GM21529 (cell line): ENCODE results near the gene AUTS2.
"Not testable (repeated sequence)": the region's sequence is repeated elsewhere in the genome, so short reads cannot be mapped to it uniquely, and the experiment has no call there.

Experiments used
- ATAC-seq: cut with Tn5 transposase; IDR thresholded peaks from one replicate; pipeline ENCODE4 v1.9.1; 2021; ENCODE audit not compliant: unreplicated experiment

Gene AUTS2

DNA sequence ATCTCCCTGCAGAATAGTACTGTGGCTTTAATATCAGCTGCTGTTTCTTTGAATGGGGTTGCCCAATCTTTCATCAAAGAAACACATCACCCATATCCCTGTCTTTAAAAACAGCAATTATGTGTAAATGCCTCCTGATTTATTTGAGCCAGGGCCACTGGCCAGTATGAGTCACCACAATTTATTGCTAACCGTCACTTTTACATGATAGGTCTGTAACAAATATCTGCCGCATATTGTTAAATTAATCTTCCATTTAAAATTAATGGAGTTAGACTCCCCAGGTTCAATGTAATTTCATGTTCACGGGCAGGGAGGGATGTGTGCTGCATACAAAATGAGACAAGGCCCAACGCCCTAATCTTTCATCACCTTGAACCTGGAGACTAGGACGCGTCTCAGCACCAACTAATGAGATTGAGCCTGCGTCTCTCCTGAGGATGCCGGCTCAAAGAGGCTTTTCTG, 673.4 kb downstream of the AUTS2 start:
- ATAC-seq: no peak

DNA sequence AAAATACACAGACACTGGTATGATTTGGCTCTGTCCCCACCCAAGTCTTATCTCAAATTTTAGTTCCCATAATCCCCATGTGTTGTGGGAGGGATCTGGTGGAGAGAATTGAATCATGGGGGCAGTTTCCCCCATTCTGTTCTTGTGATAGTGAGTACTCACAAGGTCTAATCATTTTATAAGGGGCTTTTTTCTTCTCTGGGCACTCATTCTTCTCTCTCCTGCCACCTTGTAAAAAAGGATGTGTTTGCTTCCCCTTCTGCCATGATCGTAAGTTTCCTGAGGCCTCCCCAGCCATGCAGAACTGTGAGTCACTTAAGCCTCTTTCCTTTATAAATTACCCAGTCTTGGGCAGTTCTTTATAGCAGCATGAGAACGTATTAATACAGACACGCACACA, 677.3 kb downstream of the AUTS2 start:
- ATAC-seq: not testable (repeated sequence)

GRCh38 chr7:70285187-70285586, 686.9 kb downstream of the AUTS2 start:
- no peak for ATAC-seq

- no peak for ATAC-seq
These were observed 687.6 kb downstream of the AUTS2 start for GRCh38 chr7:70285854-70286253.

- no peak for ATAC-seq
These were observed 690.6 kb downstream of the AUTS2 start for GRCh38 chr7:70288781-70289456.

DNA sequence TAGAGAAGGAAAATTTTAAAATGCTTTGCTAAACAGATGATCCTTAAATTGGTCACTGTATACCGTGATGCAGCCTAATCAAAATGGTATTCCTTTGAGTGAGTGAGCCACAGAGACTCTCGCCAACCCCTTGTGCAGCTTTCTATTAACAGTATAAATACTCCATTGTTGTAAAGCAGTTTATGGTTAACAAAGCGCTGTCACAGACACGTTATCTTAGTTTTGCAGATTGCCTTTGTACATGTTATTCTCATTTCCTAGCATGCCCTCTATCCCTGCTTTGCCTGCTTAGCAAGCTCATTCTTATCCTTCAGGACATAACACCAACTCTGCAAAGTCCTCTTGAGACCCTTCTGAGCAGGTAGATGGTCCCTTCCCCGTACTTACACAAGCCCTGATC, 694.4 kb downstream of the AUTS2 start:
- ATAC-seq: no peak

- no peak for ATAC-seq
These were observed 696.1 kb downstream of the AUTS2 start for GRCh38 chr7:70294211-70294911.

GRCh38 chr7:70298780-70299471, 700.7 kb downstream of the AUTS2 start:
- no peak for ATAC-seq

GRCh38 chr7:70299472-70299807, 701.2 kb downstream of the AUTS2 start:
- no peak for ATAC-seq

- no peak for ATAC-seq
These were observed 703.5 kb downstream of the AUTS2 start for GRCh38 chr7:70301673-70302185.

GRCh38 chr7:70303309-70303708, 705.0 kb downstream of the AUTS2 start:
- no peak for ATAC-seq

DNA sequence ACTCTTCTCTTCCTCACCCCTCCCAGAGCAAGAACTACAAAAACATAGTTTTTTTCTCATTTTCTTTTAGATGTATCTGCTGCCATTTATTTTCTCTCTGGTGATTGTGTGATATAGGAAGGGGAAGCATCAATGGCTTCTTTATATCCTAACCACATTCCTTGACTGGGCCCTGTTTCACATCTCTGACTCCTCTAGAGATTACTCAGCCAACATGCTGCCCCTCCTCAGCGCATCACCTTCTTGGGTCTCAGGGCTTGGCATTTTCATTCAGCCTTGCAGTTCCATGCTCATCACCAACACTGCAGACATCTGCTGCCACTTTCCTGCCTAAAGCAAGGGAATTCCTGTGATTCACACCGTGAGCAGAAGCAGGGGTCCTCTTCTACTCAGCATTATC, 705.5 kb downstream of the AUTS2 start:
- no peak for ATAC-seq

GRCh38 chr7:70306173-70306572, 707.9 kb downstream of the AUTS2 start:
- ATAC-seq: no peak

DNA sequence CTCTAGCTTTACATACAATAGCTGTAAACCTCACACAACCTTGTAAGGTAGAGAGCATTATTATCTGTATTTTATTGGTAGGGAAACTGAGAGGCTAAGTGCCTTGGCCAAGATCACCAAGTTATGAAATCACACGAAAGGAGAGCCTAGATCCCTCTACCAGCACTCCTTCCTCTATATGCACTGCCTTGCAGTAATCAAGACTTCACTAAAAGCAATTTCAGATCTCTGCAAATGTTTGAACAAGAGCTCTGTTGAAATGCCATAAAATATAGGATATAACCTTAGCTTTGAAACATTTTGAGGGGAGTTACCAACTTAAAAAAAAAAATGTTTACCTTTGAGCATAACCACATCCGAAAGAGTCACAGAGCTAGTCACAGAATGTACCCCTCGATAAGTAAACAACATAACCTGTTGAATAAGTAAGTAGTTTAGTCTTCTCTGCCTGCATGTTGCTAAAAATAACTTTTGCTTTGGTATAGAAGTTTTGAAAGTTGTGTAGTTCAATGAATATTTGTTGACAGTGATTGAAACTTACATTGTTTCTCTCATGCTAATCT, 709.4 kb downstream of the AUTS2 start:
- ATAC-seq: no peak

DNA sequence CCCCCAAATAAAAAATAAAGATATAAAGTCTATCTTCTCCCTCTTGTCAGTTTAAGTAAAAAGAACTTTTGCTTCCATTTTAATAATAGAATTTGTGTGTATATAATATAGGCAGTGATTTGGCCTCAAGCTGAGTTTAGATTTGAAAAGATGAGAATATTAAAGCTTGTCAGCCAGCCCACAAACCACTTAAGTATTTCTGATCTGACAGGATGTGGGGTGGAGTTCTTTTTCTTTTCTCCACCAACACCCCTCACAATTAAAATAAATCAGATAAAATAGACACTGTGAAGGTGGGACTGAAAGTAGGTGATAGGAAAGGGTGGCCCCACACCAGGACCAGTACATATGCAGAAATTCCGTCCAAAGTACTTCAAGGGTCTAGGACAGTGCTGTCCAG, 714.1 kb downstream of the AUTS2 start:
- no peak for ATAC-seq

- no peak for ATAC-seq
These were observed 715.0 kb downstream of the AUTS2 start for GRCh38 chr7:70313271-70313670.

- ATAC-seq: no peak
These were observed 715.4 kb downstream of the AUTS2 start for GRCh38 chr7:70313687-70314086.

GRCh38 chr7:70314221-70314620, 715.9 kb downstream of the AUTS2 start:
- ATAC-seq: no peak

DNA sequence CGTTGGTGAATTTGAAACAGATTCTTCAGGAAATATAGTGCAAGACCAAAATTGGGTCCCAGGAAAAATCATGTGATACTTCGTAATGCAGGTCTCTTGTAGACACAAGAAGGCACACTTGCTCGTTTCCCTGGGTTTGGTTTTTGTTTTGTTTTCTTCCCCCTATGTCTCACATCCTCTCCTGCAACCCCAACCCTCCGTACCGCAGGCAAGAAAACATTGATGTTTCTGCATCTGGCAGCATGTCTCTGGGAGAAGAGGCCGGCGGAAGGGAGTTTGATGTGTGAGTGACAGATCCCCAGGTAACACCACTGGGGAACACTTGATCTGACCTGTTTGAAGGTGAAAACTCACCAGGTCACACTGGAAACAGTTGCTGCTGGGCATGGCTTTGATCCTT, 718.5 kb downstream of the AUTS2 start:
- ATAC-seq: no peak

- no peak for ATAC-seq
These were observed 719.1 kb downstream of the AUTS2 start for GRCh38 chr7:70317356-70317755.

DNA sequence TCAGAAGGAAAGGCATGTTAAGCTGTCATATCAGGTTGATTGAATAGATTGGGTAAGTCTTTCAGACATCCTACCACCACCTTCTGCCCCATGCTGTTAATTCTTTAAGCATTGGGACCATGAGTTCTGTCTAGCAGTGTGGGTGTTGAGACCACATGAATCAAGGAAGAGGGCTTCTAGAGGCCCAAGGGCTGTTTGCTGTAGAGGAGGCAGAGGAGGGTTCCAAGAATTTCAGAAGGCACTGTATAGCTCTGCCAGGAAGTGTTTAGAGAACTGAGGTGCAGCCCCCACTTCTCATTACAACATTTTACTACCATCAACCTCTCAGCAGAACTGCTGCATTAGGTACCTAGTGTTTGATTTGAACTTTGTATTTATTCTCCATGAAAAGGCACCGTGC, 720.2 kb downstream of the AUTS2 start:
- ATAC-seq: no peak

GRCh38 chr7:70319057-70319456, 720.8 kb downstream of the AUTS2 start:
- ATAC-seq: no peak
